Panc1 (cell line): Measurements from ENCODE around the gene AHNAK.

Source experiments
- CTCF ChIP-seq: fragments of 450-650 bp; IDR thresholded peaks from 2 replicates; pipeline ENCODE4 v1.5.1; 2017; ENCODE audit warnings: mild to moderate bottlenecking
- POLR2AphosphoS5 ChIP-seq: IDR thresholded peaks from 2 replicates; pipeline ENCODE4 v1.6.1; 2012; ENCODE audit warnings: mild to moderate bottlenecking, low read depth, low read length, moderate library complexity
- REST ChIP-seq, 2 experiments: IDR thresholded peaks; 2 replicates each; pipeline ENCODE4 v1.6.1; 2011 to 2012; ENCODE audit warnings: low read depth in 2 of 2, control low read depth in 1 of 2, low read length in 1 of 2, mild to moderate bottlenecking in 1 of 2, moderate library complexity in 1 of 2; ENCODE audit not compliant: insufficient read depth in 1 of 2

GRCh38 chr11:62420882-62421281 is 125.7 kb downstream of the AHNAK start:
- no peak for TF ChIP-seq CTCF
- no peak for TF ChIP-seq REST (IDR thresholded peaks at IDR 0.05; ENCODE audit: insufficient read depth in 1 of 2, low read depth in 2 of 2, low read length in 1 of 2)
- no peak for TF ChIP-seq POLR2AphosphoS5
